H9 (cell line): ENCODE data around the gene ME3. TPM values are rescaled to one million over a fixed set of nuclear protein-coding genes. Genes with fewer than 3 reads are reported as not detected.

Experiments used
- DNase-seq: peaks from one replicate; pipeline ENCODE4 v3.0.0-alpha.2; 2017
- H2AFZ ChIP-seq: one replicate; pipeline ENCODE4 v1.6.1; 2013; ENCODE audit warnings: mild to moderate bottlenecking, low read length, control low read depth, moderate library complexity
- H2AK5ac ChIP-seq: 2 replicates; pipeline ENCODE4 v1.6.1; 2013; ENCODE audit warnings: low read length, control low read depth, mixed read lengths; ENCODE audit not compliant: insufficient read length
- H2BK120ac ChIP-seq: one replicate; pipeline ENCODE4 v1.6.1; 2013; ENCODE audit warnings: low read depth, mild to moderate bottlenecking, low read length, control low read depth, inconsistent platforms; ENCODE audit not compliant: poor library complexity, severe bottlenecking
- H2BK12ac ChIP-seq: 2 replicates; pipeline ENCODE4 v1.6.1; 2013; ENCODE audit warnings: low read length, control low read depth, mixed read lengths, low read depth; ENCODE audit not compliant: insufficient read length
- H2BK15ac ChIP-seq: 2 replicates; pipeline ENCODE4 v1.6.1; 2013; ENCODE audit warnings: low read depth, low read length, control low read depth
- H2BK20ac ChIP-seq: one replicate; pipeline ENCODE4 v1.6.1; 2013; ENCODE audit warnings: low read depth, mild to moderate bottlenecking, low read length, control low read depth, inconsistent platforms; ENCODE audit not compliant: poor library complexity, severe bottlenecking
- H2BK5ac ChIP-seq: 2 replicates; pipeline ENCODE4 v1.6.1; 2013; ENCODE audit warnings: low read length, control low read depth, mixed read lengths; ENCODE audit not compliant: insufficient read length
- H3K14ac ChIP-seq: 2 replicates; pipeline ENCODE4 v1.6.1; 2013; ENCODE audit warnings: low read length, control low read depth; ENCODE audit not compliant: insufficient read depth
- H3K18ac ChIP-seq: 2 replicates; pipeline ENCODE4 v1.6.1; 2013; ENCODE audit warnings: low read depth, mild to moderate bottlenecking, mixed read lengths, low read length, control low read depth; ENCODE audit not compliant: insufficient read length
- H3K23ac ChIP-seq: 2 replicates; pipeline ENCODE4 v1.6.1; 2013; ENCODE audit warnings: low read length, control low read depth, mixed read lengths, low read depth; ENCODE audit not compliant: insufficient read length
- H3K23me2 ChIP-seq: 2 replicates; pipeline ENCODE4 v1.6.1; 2013; ENCODE audit warnings: low read depth, mild to moderate bottlenecking, mixed read lengths, low read length, control low read depth; ENCODE audit not compliant: insufficient read length, poor library complexity, severe bottlenecking
- H3K27ac ChIP-seq: 2 replicates; pipeline ENCODE4 v1.5.1; 2013; ENCODE audit warnings: low read length, control low read depth, mixed read lengths, low read depth; ENCODE audit not compliant: insufficient read length
- H3K27me3 ChIP-seq: 2 replicates; pipeline ENCODE4 v1.6.1; 2013; ENCODE audit warnings: low read length, control low read depth, inconsistent platforms; ENCODE audit not compliant: insufficient read depth
- H3K4ac ChIP-seq: 2 replicates; pipeline ENCODE4 v1.6.1; 2013; ENCODE audit warnings: low read depth, mild to moderate bottlenecking, control low read depth, inconsistent platforms, low read length, moderate library complexity
- H3K4me1 ChIP-seq: 2 replicates; pipeline ENCODE4 v1.6.1; 2013; ENCODE audit warnings: low read length, control low read depth, inconsistent platforms; ENCODE audit not compliant: insufficient read depth
- H3K4me2 ChIP-seq: 2 replicates; pipeline ENCODE4 v1.6.1; 2013; ENCODE audit warnings: low read length, control low read depth, mixed read lengths; ENCODE audit not compliant: insufficient read length, insufficient read depth
- H3K56ac ChIP-seq: 2 replicates; pipeline ENCODE4 v1.6.1; 2013; ENCODE audit warnings: low read depth, mild to moderate bottlenecking, mixed read lengths, low read length, control low read depth; ENCODE audit not compliant: insufficient read length
- H3K79me1 ChIP-seq: 2 replicates; pipeline ENCODE4 v1.6.1; 2013; ENCODE audit warnings: low read depth, mild to moderate bottlenecking, moderate library complexity, low read length, control low read depth, inconsistent platforms; ENCODE audit not compliant: insufficient read depth, poor library complexity, severe bottlenecking
- H3K79me2 ChIP-seq: 2 replicates; pipeline ENCODE4 v1.6.1; 2013; ENCODE audit warnings: low read length, control low read depth, inconsistent platforms; ENCODE audit not compliant: insufficient read depth
- H3K9ac ChIP-seq: 2 replicates; pipeline ENCODE4 v1.6.1; 2013; ENCODE audit warnings: low read length, control low read depth, mixed read lengths; ENCODE audit not compliant: insufficient read length; ENCODE audit errors: extremely low read depth
- H3K9me3 ChIP-seq: one replicate; pipeline ENCODE4 v1.6.1; 2013; ENCODE audit warnings: low read depth, low read length, inconsistent platforms; ENCODE audit not compliant: control insufficient read depth
- H3T11ph ChIP-seq: one replicate; pipeline ENCODE4 v1.6.1; 2013; ENCODE audit warnings: mild to moderate bottlenecking, low read length, control low read depth, inconsistent platforms
- H4K20me1 ChIP-seq: one replicate; pipeline ENCODE4 v1.6.1; 2013; ENCODE audit not compliant: control insufficient read depth, insufficient read length, insufficient read depth
- H4K5ac ChIP-seq: 2 replicates; pipeline ENCODE4 v1.6.1; 2013; ENCODE audit warnings: low read depth, mild to moderate bottlenecking, mixed read lengths, low read length, control low read depth; ENCODE audit not compliant: insufficient read length
- H4K8ac ChIP-seq: replicated peaks from 2 replicates; pipeline ENCODE4 v1.6.1; 2013; ENCODE audit warnings: low read length, control low read depth, mixed read lengths, low read depth; ENCODE audit not compliant: insufficient read length
- H4K91ac ChIP-seq: 2 replicates; pipeline ENCODE4 v1.6.1; 2013; ENCODE audit warnings: low read depth, mild to moderate bottlenecking, moderate library complexity, mixed read lengths, low read length, control low read depth; ENCODE audit not compliant: insufficient read length
- H3K27ac Mint-ChIP-seq, 3 experiments: 2 replicates in 2 of 3; 3 replicates in 1 of 3; pipeline ENCODE4 v1.8.0; 2020 to 2021; ENCODE audit warnings: mixed read lengths in 3 of 3, mild to moderate bottlenecking in 1 of 3, moderate library complexity in 1 of 3
- H3K27me3 Mint-ChIP-seq: 2 replicates; pipeline ENCODE4 v1.8.0; 2021; ENCODE audit warnings: low read depth, mild to moderate bottlenecking, moderate library complexity, mixed read lengths
- H3K36me3 Mint-ChIP-seq, 3 experiments: 2 replicates in 2 of 3; 3 replicates in 1 of 3; pipeline ENCODE4 v1.8.0; 2020 to 2021; ENCODE audit warnings: low read depth in 3 of 3, mixed read lengths in 3 of 3; ENCODE audit not compliant: insufficient read depth in 1 of 3
- H3K4me1 Mint-ChIP-seq, 2 experiments: 2 replicates each; pipeline ENCODE4 v1.8.0; 2020; ENCODE audit warnings: mixed read lengths in 2 of 2
- H3K4me3 Mint-ChIP-seq, 2 experiments: 2 replicates in 1 of 2; 3 replicates in 1 of 2; pipeline ENCODE4 v1.8.0; 2020 to 2021; ENCODE audit warnings: mild to moderate bottlenecking in 2 of 2, mixed read lengths in 2 of 2, moderate library complexity in 1 of 2
- H3K9me3 Mint-ChIP-seq, 2 experiments: 2 replicates in 1 of 2; 3 replicates in 1 of 2; pipeline ENCODE4 v1.8.0; 2020; ENCODE audit warnings: mild to moderate bottlenecking in 2 of 2, mixed read lengths in 2 of 2, moderate library complexity in 1 of 2
- WGBS: extraction: QIAGEN DNeasy Blood & Tissue Kit; methylation state at CpG from one replicate; pipeline ENCODE4 v1.1.7; 2013; ENCODE audit warnings: missing lambda C conversion rate, low lambda C conversion rate, mixed read lengths; ENCODE audit not compliant: insufficient read length; ENCODE audit errors: extremely low coverage; 5-methylcytosine and 5-hydroxymethylcytosine counted together
- total RNA-seq: library from RNA; stranded (reverse); gene quantifications from 2 replicates; pipeline ENCODE4 v1.2.1, GENCODE V29; 2021
- TF ChIP-seq, protein P1 (sequence below): fragments of 200-600 bp; sonication (generic); conservative IDR thresholded peaks from 3 replicates; pipeline ENCODE4 v1.8.0; 2021; ENCODE audit warnings: antibody characterized with exemption, mild to moderate bottlenecking

ME3 gene
- total RNA-seq, 1 experiment from 2014 or later = 2.8 TPM

GRCh38 chr11:86469491-86470388, 202.7 kb downstream of the ME3 start:
- no CpG with 5 or more reads among the region's 5 CpGs for WGBS
- Histone ChIP-seq H3K27me3 (no peaks in the 10 kb centered on the region), H2BK20ac (no peak overlapping the region), H4K8ac (no peak overlapping the region), H4K91ac (no peak overlapping the region), H3K79me1 (no peaks in the 10 kb centered on the region), H2BK5ac (no peak overlapping the region), H4K20me1 (no peaks in the 10 kb centered on the region), H3K79me2 (no peaks in the 10 kb centered on the region), H3K18ac (no peak overlapping the region), H3T11ph (no peak overlapping the region), H3K9ac (no peak overlapping the region), H3K14ac (no peak overlapping the region; the same call in 1 of the 2 replicates), H3K27ac (no peak overlapping the region), H3K4me2 (no peak overlapping the region), H3K4me1 (no peaks in the 10 kb centered on the region), H2AFZ (no peak overlapping the region), H2BK15ac (no peak overlapping the region), H4K5ac (no peak overlapping the region), H3K23ac (no peak overlapping the region), H2BK120ac (no peak overlapping the region), H3K23me2 (no peaks in the 10 kb centered on the region), H2AK5ac (no peak overlapping the region), H2BK12ac (no peak overlapping the region), H3K9me3 (no peaks in the 10 kb centered on the region), H3K56ac (no peak overlapping the region), H3K4ac (no peak overlapping the region)
- no peak overlapping the region for H3K4me3 Mint-ChIP-seq
- no peaks in the 10 kb centered on the region for H3K4me1 Mint-ChIP-seq
- no peaks in the 10 kb centered on the region for H3K36me3 Mint-ChIP-seq
- H3K27me3 Mint-ChIP-seq = peaks cover 4% of the 10 kb centered on the region; the same call in 1 of the 2 replicates
- no peak for DNase-seq
- no peak overlapping the region for H3K27ac Mint-ChIP-seq
- TF ChIP-seq, protein P1, sequence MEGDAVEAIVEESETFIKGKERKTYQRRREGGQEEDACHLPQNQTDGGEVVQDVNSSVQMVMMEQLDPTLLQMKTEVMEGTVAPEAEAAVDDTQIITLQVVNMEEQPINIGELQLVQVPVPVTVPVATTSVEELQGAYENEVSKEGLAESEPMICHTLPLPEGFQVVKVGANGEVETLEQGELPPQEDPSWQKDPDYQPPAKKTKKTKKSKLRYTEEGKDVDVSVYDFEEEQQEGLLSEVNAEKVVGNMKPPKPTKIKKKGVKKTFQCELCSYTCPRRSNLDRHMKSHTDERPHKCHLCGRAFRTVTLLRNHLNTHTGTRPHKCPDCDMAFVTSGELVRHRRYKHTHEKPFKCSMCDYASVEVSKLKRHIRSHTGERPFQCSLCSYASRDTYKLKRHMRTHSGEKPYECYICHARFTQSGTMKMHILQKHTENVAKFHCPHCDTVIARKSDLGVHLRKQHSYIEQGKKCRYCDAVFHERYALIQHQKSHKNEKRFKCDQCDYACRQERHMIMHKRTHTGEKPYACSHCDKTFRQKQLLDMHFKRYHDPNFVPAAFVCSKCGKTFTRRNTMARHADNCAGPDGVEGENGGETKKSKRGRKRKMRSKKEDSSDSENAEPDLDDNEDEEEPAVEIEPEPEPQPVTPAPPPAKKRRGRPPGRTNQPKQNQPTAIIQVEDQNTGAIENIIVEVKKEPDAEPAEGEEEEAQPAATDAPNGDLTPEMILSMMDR = no peak
- H3K9me3 Mint-ChIP-seq = no peaks in the 10 kb centered on the region
